Activated T-helper 1 cell treated with anti-CD3 and anti-CD28 coated beads, Interleukin-2, amount 50 U/mL, for 16 hours (primary cell): Measurements from ENCODE around the gene SHMT2.
"Not testable (repeated sequence)": the region's sequence is repeated elsewhere in the genome, so short reads cannot be mapped to it uniquely, and the experiment has no call there.

Experiments used
- DNase-seq, 2 donors: peaks; one replicate each; pipeline ENCODE4 v3.0.0-alpha.2; 2020; ENCODE audit warnings: low read depth in 1 of 2, low spot score in 1 of 2

Gene SHMT2

GRCh38 chr12:57261428-57261865, 31.9 kb downstream of the SHMT2 start:
- DNase-seq = no peak

GRCh38 chr12:57262126-57262822, 32.8 kb downstream of the SHMT2 start:
- DNase-seq = no peak

- DNase-seq = no peak
These were observed 33.6 kb downstream of the SHMT2 start for GRCh38 chr12:57263096-57263495.

GRCh38 chr12:57266681-57267080, 37.2 kb downstream of the SHMT2 start:
- DNase-seq = no peak

- DNase-seq = no peak
These were observed 38.8 kb downstream of the SHMT2 start for GRCh38 chr12:57268264-57268663.

GRCh38 chr12:57270966-57271470, 41.5 kb downstream of the SHMT2 start:
- no peak for DNase-seq

- no peak for DNase-seq
These were observed 43.0 kb downstream of the SHMT2 start for GRCh38 chr12:57272337-57273151.

- DNase-seq = no peak
These were observed 44.0 kb downstream of the SHMT2 start for GRCh38 chr12:57273516-57273915.

GRCh38 chr12:57276233-57276632, 46.7 kb downstream of the SHMT2 start:
- not testable (repeated sequence) for DNase-seq

- no peak for DNase-seq
These were observed 47.5 kb downstream of the SHMT2 start for GRCh38 chr12:57276935-57277563.

- DNase-seq = no peak
These were observed 49.2 kb downstream of the SHMT2 start for GRCh38 chr12:57278465-57279381.

- DNase-seq = peak; percentile 25 to 49
These were observed 50.9 kb downstream of the SHMT2 start for GRCh38 chr12:57280211-57281062.

GRCh38 chr12:57282073-57282472, 52.6 kb downstream of the SHMT2 start:
- DNase-seq = not testable (repeated sequence)
